GM12891 (cell line): ENCODE data around the gene UPK2.

Experiments used
- POLR2A ChIP-seq: IDR thresholded peaks from 2 replicates; pipeline ENCODE4 v1.6.1; 2011; ENCODE audit warnings: low read depth, low read length, control low read depth
- POLR2AphosphoS5 ChIP-seq: IDR thresholded peaks from 2 replicates; pipeline ENCODE4 v1.6.1; 2011; ENCODE audit warnings: low read depth, low read length, control low read depth
- POU2F2 ChIP-seq: IDR thresholded peaks from 2 replicates; pipeline ENCODE4 v1.6.1; 2011; ENCODE audit warnings: low read depth, mild to moderate bottlenecking, control low read depth, low read length, moderate library complexity
- SPI1 ChIP-seq: IDR thresholded peaks from 2 replicates; pipeline ENCODE4 v1.6.1; 2011; ENCODE audit warnings: low read depth, low read length, control low read depth
- TAF1 ChIP-seq: IDR thresholded peaks from 2 replicates; pipeline ENCODE4 v1.6.1; 2011; ENCODE audit warnings: low read depth, low read length, control low read depth

GRCh38 chr11:119006656-119007055 lies 50.6 kb downstream of the UPK2 start:
- no peak for TF ChIP-seq POLR2AphosphoS5
- TF ChIP-seq POLR2A = no peak
- no peak for TF ChIP-seq TAF1
- no peak for TF ChIP-seq POU2F2
- no peak for TF ChIP-seq SPI1
